Embryonic facial prominence (tissue), 1 donor: ENCODE results near the gene FGF12.

ENCODE experiments used
- DNase-seq: peaks from one replicate; pipeline ENCODE4 v3.0.0-alpha.2; 2016; ENCODE audit errors: extremely low spot score

The FGF12 gene

DNA sequence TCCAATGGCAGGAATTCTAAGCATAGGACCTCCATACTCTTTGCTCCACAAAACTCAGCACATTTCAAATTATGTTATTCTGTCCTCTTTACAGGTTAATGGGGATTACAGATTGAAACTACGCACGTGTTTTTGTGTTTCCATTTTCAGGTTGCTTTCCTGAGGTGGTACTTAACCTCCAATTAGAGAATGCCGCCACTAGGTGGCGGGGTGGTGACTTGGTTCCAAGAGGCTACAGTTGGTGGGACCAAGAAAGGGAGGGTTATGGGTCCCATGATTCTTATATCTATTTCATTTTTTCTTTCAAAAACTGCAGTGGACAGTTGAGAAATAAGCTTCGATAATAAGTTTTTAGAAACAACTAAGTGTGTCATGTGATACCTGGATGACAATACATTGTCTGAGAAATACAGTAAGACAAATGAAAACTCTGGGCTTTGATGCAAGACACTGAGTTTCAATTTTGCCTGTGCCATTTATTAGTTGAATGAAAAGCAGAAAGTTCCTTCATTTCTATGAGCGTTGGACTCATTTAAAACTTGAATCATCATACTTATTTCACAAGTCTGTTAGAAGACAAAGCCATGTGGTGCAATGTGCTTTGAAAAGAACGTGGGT is 539.0 kb downstream of the FGF12 start:
- no peak for DNase-seq

DNA sequence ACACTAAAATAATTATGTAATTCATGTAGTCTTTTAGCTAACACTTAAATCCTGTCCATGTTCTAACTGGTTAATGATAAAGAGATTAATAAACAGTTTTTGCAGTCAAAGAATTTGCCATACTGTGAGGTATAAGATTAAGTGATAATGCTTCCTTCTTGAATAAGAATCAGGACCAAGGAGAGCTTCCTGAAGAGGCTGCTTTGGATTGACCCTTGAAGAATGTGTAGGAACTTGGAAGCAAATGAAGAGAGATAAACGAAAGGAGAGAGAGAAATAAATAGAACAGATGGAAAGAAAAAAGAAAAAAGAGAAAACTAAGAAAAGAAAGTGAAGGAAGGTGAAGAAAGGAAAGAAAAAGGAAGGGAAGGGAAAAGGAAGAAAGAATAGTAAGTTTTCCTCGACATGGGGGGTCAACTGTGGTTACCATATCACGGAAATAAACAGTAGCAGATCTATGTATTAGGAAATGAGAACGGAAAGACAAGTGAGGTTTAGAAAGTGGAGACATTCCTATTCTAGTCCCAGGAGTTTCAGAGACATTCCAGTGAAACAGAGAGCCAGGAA is 539.8 kb downstream of the FGF12 start:
- no peak for DNase-seq

- no peak for DNase-seq
These were observed 540.8 kb downstream of the FGF12 start for GRCh38 chr3:192186498-192186897.

DNA sequence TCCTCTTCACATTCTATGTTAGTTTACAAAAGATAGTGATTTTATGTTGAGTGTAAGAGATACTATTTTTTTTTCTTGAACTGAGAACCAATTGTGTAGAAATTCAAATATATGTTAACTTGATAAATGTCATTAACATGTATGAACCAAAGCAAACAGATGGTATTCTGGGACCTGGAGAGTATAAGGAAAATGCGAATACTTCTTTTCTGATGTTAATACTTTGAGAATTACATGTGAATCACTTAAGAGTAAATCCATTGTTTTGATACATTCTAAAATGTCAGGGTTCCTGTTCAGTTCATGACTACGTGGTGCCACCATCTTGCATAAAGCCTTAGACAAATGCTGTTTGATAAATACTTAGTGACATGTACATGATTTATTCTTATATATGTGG is 541.3 kb downstream of the FGF12 start:
- DNase-seq, result no peak

GRCh38 chr3:192183109-192183508 is 544.2 kb downstream of the FGF12 start:
- DNase-seq, result no peak

- DNase-seq, result no peak
These were observed 546.2 kb downstream of the FGF12 start for GRCh38 chr3:192181151-192181550.

DNA sequence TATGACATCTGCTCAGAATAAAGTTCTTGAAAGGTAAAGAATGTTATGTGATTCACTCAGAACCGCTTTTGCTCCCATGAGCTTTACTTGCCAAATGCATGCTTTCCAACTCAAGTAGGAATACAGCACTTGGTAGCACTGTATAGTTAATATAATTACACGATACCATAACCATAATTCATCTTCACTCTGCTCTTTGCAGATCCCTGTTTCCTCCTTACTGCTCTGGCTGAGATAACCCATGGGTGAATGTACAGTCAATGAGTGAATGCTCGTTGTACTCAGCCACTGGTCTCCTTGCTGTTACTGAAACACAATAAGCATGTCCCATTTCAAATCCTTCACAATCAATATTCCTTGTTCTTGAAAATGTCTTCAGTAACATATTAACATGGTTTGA is 550.0 kb downstream of the FGF12 start:
- DNase-seq, result no peak

DNA sequence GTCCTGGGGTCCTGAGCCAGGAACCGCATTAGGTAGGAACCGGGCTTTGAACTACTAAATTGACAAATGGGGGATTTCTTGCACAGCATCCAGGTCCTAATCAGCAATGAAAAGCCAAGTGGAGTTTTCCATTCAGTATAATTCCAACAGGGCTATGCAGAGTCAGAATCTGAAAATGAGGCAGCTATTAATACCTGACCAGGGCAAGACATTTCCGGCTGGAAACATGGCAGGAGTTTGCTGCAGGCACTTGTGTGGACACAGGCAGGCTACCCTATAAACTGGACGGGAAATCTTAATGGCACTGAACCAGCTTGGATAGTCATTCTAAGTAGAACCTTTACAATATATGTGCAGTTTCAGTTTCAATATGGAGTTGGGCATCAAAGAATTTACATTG is 553.1 kb downstream of the FGF12 start:
- no peak for DNase-seq

GRCh38 chr3:192171213-192171612 is 556.1 kb downstream of the FGF12 start:
- DNase-seq, result no peak

- DNase-seq, result no peak
These were observed 556.7 kb downstream of the FGF12 start for GRCh38 chr3:192170659-192171058.

DNA sequence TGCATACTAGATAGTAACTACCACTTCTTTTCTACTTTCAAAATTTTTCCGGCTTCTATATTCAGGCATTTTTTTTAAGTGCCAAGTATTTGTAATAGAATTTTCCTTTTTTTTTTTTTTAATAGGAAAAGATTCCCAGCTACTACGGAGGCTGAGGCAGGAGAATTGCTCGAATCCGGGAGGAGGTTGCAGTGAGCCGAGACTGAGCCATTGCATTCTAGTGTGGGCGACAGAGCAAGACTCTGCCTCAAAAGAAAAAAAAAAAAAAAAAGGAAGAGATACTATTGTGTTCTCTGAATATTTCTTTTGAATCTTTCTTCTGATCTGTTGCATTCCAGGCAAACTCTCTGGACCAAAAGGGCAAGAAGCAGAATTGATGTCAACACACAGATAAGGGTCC is 557.3 kb downstream of the FGF12 start:
- no peak for DNase-seq

- no peak for DNase-seq
These were observed 557.9 kb downstream of the FGF12 start for GRCh38 chr3:192169332-192169915.

DNA sequence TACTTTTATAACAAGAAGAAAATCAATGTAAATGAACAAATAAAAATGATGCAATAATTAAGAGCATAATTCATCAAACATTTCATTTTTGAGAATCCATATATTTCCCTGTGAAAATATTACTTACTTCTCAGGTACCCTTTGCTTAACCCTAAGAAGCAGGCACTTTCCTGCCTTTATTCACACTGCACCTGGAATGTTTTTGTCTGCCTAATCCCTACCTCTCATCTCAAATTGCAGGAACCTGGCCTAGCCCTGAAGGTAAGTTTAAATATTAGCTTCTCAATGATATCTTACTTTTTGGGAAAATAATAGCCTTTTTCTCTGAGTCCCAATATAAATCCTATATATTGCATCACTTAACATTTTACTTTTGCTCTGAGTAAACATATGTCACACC is 559.1 kb downstream of the FGF12 start:
- DNase-seq, result no peak

- no peak for DNase-seq
These were observed 561.8 kb downstream of the FGF12 start for GRCh38 chr3:192165552-192165951.

DNA sequence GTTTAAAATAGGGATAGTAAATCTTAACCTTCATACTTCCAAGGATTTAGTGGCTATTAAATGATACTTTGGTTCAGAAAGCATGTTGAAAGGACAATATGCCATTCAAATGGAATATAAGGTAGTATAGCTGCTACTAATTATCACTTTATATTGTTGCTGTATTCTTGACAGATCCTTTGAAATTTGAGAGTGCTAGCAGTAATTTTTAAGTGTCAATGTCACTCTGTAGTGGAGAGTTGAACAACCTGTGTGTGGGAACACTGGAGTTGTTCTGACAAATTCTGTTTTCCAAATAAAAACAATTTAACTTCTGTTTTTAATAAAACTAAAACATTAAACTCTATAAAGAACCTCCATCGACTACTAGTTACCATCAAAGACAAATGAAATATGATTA is 565.7 kb downstream of the FGF12 start:
- no peak for DNase-seq

- no peak for DNase-seq
These were observed 571.0 kb downstream of the FGF12 start for GRCh38 chr3:192156382-192156781.

GRCh38 chr3:192155194-192155593 is 572.1 kb downstream of the FGF12 start:
- DNase-seq, result no peak

- DNase-seq, result no peak
These were observed 594.1 kb downstream of the FGF12 start for GRCh38 chr3:192133271-192133670.

DNA sequence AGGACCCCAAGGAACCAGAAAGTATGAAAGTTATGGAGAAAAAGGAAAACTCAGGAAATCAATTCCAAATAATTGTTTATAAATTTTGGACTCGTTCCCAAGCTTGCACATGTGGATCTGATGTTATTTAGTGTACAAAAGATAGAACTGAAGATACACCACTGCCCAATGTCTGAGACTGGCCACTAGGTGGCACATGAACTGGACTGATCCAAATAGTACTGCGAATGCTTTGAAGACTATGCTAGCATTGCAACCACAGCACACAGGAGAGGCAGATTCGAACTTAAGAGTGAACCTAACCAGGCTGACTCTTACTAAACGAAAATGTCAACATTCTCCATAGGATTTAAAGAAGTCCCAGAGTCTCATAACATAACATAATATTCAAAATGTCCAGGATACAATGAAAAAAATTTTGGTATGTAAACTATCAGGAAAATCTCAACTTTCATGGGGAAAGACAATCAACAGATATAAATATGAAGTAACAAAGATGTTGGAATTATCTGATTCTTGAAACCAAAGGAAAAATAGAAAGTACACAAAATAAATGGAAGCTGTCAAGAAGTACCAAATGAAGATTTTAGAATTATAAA is 596.7 kb downstream of the FGF12 start:
- no peak for DNase-seq

DNA sequence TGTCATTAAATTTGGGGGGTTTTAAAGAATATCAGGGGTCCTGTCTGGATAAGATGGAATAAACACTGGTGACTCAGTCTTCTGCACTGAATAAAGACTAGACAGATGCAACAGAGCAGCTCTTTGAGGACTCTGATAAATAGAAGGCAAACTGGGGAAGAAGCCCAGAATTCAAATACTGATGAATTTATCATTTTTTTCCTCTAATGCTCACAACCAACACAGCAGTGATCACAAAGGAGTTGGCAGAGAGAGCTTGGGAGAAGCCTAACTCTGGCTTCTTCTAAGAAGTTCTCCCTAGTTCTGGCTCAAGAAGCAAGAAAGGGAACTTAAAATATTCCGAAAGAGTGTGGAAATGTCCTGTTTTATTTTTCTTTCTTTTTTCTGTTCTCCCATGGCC is 597.8 kb downstream of the FGF12 start:
- DNase-seq, result no peak

DNA sequence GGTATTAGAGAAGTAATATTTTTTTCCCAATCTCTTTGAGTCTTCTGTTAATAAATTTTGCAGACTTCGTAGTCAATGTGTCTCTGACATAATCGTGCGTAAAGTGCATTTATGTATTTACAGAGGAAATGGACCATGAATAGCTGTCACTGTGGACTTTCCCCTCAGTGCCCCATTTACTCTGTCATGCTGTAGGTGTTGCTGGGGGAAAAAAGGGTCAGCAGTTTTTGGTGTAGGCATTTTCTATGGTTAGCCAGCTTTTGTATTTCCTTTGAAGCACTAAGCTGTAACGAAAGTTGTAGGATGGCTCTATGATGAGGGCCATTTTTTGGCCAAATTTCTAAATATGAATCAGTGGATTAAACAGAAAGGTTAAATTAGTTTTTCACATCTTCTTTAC is 598.4 kb downstream of the FGF12 start:
- no peak for DNase-seq

DNA sequence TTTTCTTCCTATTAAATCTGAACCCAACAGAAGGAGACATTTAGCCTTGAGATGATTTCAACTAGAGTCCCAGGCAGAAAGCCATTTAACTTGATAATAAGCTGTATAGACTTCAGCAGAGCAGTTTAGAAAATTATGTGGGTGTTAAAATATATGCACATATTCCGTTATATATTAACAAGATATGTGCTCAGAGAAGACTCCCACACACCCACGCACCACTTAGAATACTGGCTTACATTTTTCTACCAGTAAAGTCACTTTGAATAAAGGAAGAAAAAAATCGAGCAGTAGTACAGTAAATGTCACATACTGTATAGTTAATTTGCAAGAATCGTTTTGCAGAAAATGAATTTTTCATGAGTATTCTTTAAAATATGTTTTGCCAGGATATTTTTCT is 599.3 kb downstream of the FGF12 start:
- no peak for DNase-seq

DNA sequence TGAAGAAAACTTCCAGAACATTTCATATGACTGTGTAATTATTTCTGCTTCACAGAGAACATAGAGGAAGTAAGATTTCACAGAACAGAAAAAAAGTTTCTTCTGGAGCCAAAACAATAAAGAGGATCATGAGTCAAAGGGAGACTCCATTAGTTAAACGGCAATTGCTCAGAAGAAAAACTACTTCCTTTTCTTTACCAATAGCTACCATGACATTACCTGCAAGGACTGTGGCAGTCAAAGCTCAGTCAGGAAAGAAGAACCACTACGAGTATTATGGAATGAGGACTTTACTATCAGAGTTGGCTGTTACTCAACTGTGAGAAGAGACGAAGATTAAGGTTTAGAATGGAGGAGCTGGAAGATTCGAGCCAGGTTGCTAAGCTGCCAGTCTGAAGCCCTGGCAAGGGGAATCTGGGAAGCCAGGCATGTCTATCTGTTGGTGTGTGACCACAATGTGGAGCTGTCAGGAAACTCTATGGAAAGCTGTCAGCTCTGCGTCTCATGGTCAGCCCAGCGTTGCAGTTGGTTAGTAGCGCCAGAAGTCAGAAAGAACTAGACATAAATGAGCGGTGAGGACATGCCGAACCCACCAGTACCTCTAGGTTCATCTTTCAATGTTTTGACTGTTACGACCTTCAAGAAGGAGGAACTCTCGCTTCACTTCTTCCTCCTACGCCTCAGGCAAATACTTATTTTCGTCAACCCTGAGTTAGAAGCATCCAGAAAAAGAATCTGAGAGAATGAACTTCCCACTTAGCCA is 604.3 kb downstream of the FGF12 start:
- DNase-seq, result no peak
